HG03565 (cell line): ENCODE data around the gene GZMM.

Source experiments
- ATAC-seq: cut with Tn5 transposase; IDR thresholded peaks from one replicate; pipeline ENCODE4 v1.9.1; 2021; ENCODE audit warnings: mild to moderate bottlenecking, moderate library complexity; ENCODE audit not compliant: unreplicated experiment

Gene GZMM

GRCh38 chr19:543910-544608, at the start of gene GZMM:
Gene GZMM, plus strand, starts transcription at chr19:544053. Its CDS starts 19 bp downstream, at chr19:544072.
- ATAC-seq: no peak

- no peak for ATAC-seq
Measured at GRCh38 chr19:494171-495080, 49.4 kb upstream of the GZMM start.

- ATAC-seq: no peak
Measured at GRCh38 chr19:495081-495401, 48.8 kb upstream of the GZMM start.

GRCh38 chr19:495402-496111, 48.3 kb upstream of the GZMM start:
- ATAC-seq: no peak

GRCh38 chr19:496112-496665, 47.7 kb upstream of the GZMM start, which contains the start of gene MADCAM1:
Gene MADCAM1, plus strand, starts transcription at chr19:496486. Its CDS starts 14 bp downstream, at chr19:496500.
- no peak for ATAC-seq

GRCh38 chr19:496986-497385, 46.9 kb upstream of the GZMM start:
- ATAC-seq: no peak

- ATAC-seq: no peak
Measured at GRCh38 chr19:497491-497868, 46.4 kb upstream of the GZMM start.

- no peak for ATAC-seq
Measured at GRCh38 chr19:497869-498510, 45.9 kb upstream of the GZMM start.

- no peak for ATAC-seq
Measured at GRCh38 chr19:498511-498891, 45.4 kb upstream of the GZMM start.

- no peak for ATAC-seq
Measured at GRCh38 chr19:498977-499623, 44.8 kb upstream of the GZMM start.

- no peak for ATAC-seq
Measured at GRCh38 chr19:501646-502045, 42.2 kb upstream of the GZMM start.

- no peak for ATAC-seq
Measured at GRCh38 chr19:504616-505015, 39.2 kb upstream of the GZMM start.

GRCh38 chr19:506404-507285, 37.2 kb upstream of the GZMM start:
- peak; percentile 50 for ATAC-seq

GRCh38 chr19:507286-508203, 36.3 kb upstream of the GZMM start, which contains the start of gene TPGS1:
Gene TPGS1, plus strand, starts transcription at chr19:507497. Its CDS starts 10 bp downstream, at chr19:507507.
- ATAC-seq: peak; percentile 38

GRCh38 chr19:508204-509150, 35.4 kb upstream of the GZMM start:
- no peak for ATAC-seq

- ATAC-seq: peak; percentile 28
Measured at GRCh38 chr19:510606-511100, 33.2 kb upstream of the GZMM start.
